GM10248 (cell line): Measurements from ENCODE around the gene SRGAP3.

Experiments
- CTCF ChIA-PET: fragments of 300-600 bp; sonication (Branson Sonifier 250); formaldehyde crosslinking; extraction: SDS; loops from one replicate; lab custom pipeline; 2021; ENCODE audit warnings: antibody characterized with exemption; lab: Yijun Ruan, JAX
- POLR2A ChIA-PET: fragments of 350-650 bp; sonication (Branson Sonifier 250); formaldehyde crosslinking; extraction: SDS; loops from one replicate; lab custom pipeline; 2020; ENCODE audit warnings: antibody characterized with exemption; lab: Yijun Ruan, JAX
- DNase-seq: peaks from one replicate; pipeline ENCODE4 v3.0.0; 2012; ENCODE audit errors: extremely low spot score
- TF ChIP-seq, protein P1 (sequence below): IDR thresholded peaks from 2 replicates; pipeline ENCODE4 v1.5.1; 2012; ENCODE audit warnings: mild to moderate bottlenecking, low read depth; ENCODE audit errors: extremely low read depth, missing control alignments, control extremely low read depth

SRGAP3 gene

DNA sequence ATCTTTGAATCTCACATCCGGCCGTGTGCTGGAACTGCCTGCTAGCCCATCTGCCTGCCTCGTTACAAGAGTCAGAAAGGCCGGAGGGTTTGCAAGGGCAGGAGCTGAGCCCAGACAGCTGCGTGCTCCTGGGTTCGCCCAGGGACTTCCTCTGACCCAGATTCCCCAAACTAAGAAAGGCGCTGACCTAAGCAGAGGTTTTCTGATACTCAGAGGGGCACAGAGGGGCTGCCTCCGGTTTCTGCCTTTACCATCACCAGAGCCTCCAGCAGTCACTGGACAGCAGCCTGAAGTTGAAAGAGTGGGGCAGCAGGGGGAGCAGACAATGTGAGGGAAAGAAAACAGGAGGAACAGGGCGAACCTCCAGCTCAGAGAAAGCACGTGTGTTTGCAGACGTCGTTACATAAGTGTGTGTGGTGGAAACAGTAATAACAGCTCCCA lies 252.7 kb downstream of the SRGAP3 start:
- POLR2A ChIA-PET: no interaction called here
- TF ChIP-seq, protein P1, sequence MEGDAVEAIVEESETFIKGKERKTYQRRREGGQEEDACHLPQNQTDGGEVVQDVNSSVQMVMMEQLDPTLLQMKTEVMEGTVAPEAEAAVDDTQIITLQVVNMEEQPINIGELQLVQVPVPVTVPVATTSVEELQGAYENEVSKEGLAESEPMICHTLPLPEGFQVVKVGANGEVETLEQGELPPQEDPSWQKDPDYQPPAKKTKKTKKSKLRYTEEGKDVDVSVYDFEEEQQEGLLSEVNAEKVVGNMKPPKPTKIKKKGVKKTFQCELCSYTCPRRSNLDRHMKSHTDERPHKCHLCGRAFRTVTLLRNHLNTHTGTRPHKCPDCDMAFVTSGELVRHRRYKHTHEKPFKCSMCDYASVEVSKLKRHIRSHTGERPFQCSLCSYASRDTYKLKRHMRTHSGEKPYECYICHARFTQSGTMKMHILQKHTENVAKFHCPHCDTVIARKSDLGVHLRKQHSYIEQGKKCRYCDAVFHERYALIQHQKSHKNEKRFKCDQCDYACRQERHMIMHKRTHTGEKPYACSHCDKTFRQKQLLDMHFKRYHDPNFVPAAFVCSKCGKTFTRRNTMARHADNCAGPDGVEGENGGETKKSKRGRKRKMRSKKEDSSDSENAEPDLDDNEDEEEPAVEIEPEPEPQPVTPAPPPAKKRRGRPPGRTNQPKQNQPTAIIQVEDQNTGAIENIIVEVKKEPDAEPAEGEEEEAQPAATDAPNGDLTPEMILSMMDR: no peak
- no peak for DNase-seq
- CTCF ChIA-PET: interaction anchor here (1.3 to 7.1 kb wide), 3 partner anchors 9 to 306 kb away, joined by 3 to 54 read pairs (median 9); no protein-coding TSS in a partner anchor

DNA sequence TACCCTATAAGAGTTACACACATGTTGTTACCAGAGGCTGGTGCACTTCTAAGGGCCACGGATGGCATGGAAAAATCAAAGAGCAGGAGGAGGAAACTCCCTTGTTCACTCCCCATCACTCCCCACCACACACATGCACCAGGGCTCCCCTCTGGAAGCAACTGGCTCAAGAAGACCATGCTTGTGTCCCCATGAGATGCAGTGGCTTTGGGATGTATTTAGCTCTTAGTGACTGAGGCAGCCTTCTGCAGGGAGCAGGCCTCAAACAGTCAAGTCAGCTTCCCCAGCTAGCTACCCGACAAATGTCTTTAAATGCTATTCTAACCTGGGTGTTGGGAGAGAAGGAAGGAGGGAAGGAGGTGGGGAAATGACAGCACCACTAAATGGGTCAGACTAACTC lies 253.2 kb downstream of the SRGAP3 start:
- CTCF ChIA-PET: interaction anchor here (1.3 to 7.1 kb wide), 5 partner anchors 8 to 357 kb away, joined by 3 to 54 read pairs (median 8); no protein-coding TSS in a partner anchor
- no peak for DNase-seq
- POLR2A ChIA-PET: no interaction called here
- TF ChIP-seq, protein P1: no peak

DNA sequence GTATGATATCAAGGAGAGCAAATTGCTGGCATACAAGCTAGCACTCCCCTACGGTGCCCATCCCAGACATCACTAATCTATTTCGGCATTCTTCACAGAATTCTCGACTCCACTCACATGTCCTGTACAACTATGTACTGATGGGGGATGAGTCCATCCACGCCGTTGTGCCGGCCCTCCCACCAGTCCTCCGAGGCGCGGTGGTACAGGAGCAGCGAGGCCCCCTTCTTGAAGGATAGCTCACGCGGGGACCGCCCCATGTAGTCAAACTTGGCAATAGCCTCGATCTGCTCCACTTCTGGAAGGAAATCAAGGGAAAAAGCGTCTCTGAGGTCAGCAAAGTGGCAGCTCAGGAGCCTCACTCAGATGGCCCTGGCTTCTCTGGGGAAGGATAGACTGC lies 255.2 kb downstream of the SRGAP3 start:
- CTCF ChIA-PET: interaction anchor here (1.5 to 7.1 kb wide), 7 partner anchors 6 to 333 kb away, joined by 3 to 54 read pairs (median 6); no protein-coding TSS in a partner anchor
- DNase-seq: no peak
- POLR2A ChIA-PET: no interaction called here
- TF ChIP-seq, protein P1: no peak

DNA sequence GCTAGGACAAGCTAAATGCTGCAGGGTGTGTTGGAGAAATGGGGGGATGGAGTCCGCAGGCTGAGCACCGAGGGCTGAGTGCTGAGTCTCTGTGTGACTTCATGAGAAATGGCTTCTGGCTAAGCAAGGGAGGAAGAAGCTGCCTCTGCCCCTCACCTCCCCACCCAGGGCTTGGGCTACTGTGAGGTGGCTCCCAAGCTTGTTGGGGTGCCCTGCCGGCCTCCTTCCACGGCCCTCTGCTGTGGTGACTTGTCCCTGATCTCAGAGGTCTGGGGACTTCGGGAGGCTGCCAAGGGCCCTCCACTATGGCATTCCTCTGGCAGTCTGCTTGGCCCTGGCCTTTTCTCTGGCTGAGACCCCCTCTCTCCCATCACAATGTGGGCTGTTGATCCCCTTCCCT lies 256.1 kb downstream of the SRGAP3 start:
- ChIA-PET POLR2A (no interaction called here), CTCF (interaction anchor here (1.6 to 2.4 kb wide), 4 partner anchors 19 to 309 kb away, joined by 5 to 12 read pairs (median 6); no protein-coding TSS in a partner anchor)
- no peak for DNase-seq
- TF ChIP-seq, protein P1: no peak

DNA sequence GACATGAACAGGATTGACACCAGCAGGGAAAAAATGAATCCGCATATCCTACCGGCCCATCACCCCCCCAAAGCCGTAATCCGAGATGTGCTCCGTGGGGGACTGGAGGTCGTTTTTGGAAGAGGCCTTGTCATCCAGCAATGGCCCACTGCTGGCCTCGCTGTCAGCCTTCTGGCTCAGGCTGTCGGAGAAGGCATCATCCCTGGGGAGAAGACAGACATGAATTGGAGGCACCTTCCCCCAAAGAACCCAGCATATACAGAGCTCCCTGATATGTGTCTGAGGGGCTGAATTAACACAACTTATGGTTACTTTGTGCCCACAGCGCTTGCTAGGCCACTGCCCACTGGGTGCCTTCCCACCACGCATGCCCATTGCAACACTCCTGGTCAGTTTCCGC lies 256.6 kb downstream of the SRGAP3 start:
- CTCF ChIA-PET: interaction anchor here (1.2 to 2.4 kb wide), 6 partner anchors 18 to 309 kb away, joined by 3 to 12 read pairs (median 6); no protein-coding TSS in a partner anchor
- DNase-seq: no peak
- TF ChIP-seq, protein P1: no peak
- POLR2A ChIA-PET: no interaction called here

DNA sequence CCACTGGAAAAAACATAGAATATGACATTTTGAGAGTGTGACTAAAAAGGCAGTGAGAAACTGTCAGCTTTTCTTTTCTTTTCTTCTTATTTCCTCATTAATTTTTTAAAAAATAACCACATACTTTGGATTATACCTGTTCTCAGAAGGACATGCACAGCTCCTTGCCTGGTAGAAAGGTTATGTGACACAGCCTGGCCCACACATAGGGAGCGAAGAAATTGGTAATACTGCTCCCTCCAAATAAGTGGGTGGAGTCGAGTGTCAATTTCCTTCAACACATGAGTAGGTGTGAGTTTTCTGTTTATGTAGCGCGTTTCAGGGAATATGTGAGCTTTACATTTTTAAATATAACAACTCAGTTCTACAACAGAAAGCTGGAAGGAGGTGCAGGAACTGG lies 257.2 kb downstream of the SRGAP3 start:
- CTCF ChIA-PET: interaction anchor here (0.7 to 2.0 kb wide), 6 partner anchors 8 to 310 kb away, joined by 3 to 6 read pairs (median 4); no protein-coding TSS in a partner anchor
- no peak for DNase-seq
- POLR2A ChIA-PET: no interaction called here
- TF ChIP-seq, protein P1: no peak
